HCEC 1CT (cell line): Measurements from ENCODE around the gene SPRR2F.
"Not testable (repeated sequence)": the region's sequence is repeated elsewhere in the genome, so short reads cannot be mapped to it uniquely, and the experiment has no call there.

Experiments used
- DNase-seq: peaks from one replicate; pipeline ENCODE4 v3.0.0-alpha.2; 2017

The SPRR2F gene

GRCh38 chr1:153113416-153113815 is at the start of gene SPRR2F:
SPRR2F (minus strand) TSS chr1:153113516; CDS start chr1:153112733, 783 bp downstream.
- DNase-seq, result no peak

DNA sequence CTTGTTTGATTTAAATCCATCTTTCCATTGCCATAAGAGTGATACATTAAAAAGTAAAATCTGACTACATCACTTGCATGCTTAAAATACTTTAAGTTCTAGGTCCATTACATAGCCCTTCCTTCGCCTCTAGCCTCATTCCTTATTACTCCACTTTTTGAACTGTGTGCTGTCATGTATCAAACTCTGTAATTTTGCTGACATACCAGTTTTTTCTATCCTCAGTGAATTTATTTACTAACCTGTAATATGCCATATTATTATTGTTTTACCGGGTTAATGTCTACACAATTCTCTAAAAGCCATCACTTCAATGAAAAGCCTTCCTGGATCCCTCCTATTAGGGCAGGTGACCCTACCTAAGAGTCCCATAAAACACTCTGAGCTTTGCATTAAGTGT is 42.2 kb upstream of the SPRR2F start:
- no peak for DNase-seq

GRCh38 chr1:153152481-153152880 is 39.2 kb upstream of the SPRR2F start:
- DNase-seq, result no peak

DNA sequence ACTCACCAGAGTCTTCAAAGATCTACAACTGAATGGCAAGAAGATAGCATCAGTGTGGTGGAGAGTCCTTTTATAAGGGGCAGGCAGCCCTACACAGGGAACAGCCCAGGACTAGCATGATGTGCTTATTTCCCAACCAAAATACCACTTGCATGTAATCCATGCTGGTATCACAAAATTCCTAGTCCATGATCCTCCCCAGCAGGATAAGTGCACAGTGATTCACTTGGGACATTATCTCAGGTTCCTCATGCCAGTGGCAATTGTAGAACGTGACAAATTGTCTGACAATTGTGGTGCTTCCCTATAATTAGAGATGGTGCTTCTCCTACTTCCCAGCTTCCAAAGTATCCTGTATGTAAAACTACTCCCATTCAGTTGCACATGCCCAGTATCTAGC is 37.5 kb upstream of the SPRR2F start, which contains the start of gene SPRR2G:
Gene SPRR2G (minus strand): TSS at position 45 of the 400 bp plus-strand sequence. CDS start 780 bp downstream, outside the sequence.
- DNase-seq, result no peak

- no peak for DNase-seq
These were observed 28.1 kb upstream of the SPRR2F start for GRCh38 chr1:153141377-153141776.

- no peak for DNase-seq
These were observed 27.2 kb upstream of the SPRR2F start for GRCh38 chr1:153140484-153140883.

GRCh38 chr1:153133743-153134142 is 20.4 kb upstream of the SPRR2F start:
- no peak for DNase-seq

DNA sequence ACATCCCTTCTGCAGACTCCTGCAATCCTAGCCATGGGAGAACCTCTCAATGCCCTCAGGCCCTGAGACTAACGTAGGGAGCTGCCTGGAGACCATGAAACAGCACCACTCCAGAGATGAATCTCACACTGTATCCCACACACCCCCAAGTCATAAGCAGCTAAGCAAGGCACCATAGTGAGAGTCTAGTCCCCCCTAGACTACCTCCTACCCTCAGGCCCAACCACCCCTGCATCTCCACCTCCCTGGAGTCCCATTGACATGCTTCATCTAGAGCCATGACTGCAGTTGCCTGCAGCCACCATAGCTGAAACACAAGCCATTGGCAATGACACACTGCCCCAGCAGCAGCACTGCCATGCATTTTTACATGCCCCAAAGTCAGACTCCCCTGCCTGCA is 20.0 kb upstream of the SPRR2F start:
- DNase-seq, result no peak

- DNase-seq, result not testable (repeated sequence)
These were observed 15.4 kb upstream of the SPRR2F start for GRCh38 chr1:153128688-153129087.

DNA sequence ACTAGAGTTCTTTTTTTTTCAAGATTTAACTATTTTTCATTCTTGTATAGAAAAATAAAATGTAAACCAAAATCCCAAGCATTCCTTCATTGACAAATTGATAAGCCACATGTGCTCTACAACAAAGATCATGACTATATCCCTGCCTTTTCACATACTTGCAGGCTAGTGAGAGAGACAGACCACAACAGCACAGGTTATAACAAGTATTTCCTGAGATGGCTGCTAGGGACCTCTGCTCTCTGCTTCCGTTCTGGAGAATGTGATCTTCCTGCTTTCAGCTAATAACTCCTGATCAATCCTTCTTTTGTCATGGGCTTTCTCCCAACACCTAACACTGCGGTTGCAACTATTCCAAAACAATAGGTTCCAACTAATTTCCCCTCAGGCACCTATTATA is 14.0 kb upstream of the SPRR2F start:
- no peak for DNase-seq

GRCh38 chr1:153125536-153125935 is 12.2 kb upstream of the SPRR2F start:
- DNase-seq, result no peak

DNA sequence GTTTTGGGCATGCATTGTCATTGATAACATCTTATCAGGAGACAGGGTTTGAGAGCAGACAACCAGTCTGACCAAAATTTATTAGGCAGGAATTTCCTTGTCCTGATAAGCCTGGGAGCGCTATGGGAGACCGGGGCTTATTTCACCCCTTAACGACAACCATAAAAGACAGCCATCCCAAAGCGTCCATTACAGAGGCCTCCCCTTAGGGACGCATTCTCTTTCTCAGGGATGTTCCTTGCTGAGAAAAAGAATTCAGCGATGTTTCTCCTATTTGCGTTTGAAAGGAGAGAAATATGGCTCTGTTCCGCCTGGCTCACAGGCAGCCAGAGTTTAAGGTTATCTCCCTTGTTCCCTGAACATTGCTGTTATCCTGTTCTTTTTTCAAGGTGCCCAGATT is 10.5 kb upstream of the SPRR2F start:
- not testable (repeated sequence) for DNase-seq

DNA sequence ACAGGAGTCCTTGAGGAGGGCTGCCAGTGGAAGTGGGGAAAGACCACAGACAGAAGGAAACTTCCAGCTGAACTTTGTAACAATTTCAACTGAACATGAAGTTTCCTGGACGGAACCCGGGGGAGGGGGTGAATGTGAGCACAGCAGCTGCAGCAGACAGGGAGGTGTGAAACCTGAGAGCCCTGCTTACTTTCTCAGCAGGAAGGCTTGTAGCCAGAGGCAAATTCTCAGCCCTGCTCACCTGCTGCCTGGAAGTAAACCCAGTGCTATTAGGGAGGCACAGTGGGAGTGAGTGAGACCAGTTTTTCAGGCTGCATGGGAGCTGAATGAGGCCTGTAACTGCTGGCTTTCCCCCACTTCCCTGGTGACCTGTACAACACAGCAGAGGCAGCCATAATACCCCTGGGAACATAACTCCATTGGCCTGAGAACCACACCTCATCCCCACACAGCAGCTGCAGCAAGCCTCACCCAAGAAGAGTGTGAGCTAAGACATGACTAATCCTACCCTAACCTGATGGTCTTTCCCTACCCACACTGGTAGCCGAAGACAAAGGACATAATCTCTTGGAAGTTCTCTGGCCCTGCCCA is 9.6 kb upstream of the SPRR2F start:
- no peak for DNase-seq

GRCh38 chr1:153120945-153121344 is 7.6 kb upstream of the SPRR2F start:
- no peak for DNase-seq

- DNase-seq, result no peak
These were observed 6.2 kb upstream of the SPRR2F start for GRCh38 chr1:153119491-153119971.

GRCh38 chr1:153115264-153115663 is 1.9 kb upstream of the SPRR2F start:
- DNase-seq, result not testable (repeated sequence)

GRCh38 chr1:153112454-153112853 is 862 bp downstream of the SPRR2F start:
- not testable (repeated sequence) for DNase-seq

DNA sequence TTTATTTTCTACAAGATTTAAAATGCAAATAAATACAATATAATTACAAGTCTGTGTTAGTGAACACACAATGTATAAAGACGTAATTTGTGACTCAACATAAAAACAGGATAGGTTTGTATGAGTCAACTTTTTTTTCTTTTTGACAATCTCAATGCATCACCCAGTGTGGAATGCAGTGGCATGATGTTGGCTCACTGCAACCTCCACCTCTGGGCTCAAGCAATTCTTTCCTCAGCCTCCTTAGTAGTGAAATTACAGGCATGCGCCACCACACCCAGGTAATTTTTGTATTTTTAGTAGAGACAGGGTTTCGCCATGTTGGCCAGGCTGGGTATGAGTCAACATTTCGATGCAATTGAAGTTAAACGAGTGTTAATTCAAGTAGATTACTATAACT is 13.1 kb downstream of the SPRR2F start:
- DNase-seq, result peak; percentile 51

GRCh38 chr1:153099461-153100045 is 13.8 kb downstream of the SPRR2F start:
- DNase-seq, result no peak

- DNase-seq, result no peak
These were observed 17.6 kb downstream of the SPRR2F start for GRCh38 chr1:153095764-153096163.

DNA sequence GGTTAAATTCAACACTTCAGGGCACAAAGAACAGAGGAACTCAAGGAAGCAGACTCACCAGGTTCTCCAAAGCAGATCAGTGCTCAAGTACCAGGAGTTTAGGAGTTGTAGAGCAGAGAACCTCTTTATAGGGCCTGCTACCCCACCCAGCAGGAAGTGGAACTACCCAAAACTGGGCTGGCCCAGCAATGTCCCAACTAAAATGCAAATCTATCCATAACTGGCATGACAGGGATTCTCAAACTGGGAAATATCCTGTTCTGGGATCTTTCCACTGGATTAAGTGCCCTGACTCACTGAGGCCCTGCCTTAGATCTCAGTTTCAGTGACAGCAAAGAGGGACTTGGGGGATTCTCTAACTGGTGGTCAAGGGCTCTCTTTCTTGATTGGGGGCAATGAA is 18.9 kb downstream of the SPRR2F start, which contains the start of gene SPRR2E:
Gene SPRR2E (minus strand): TSS at position 101 of the 400 bp plus-strand sequence. CDS start 775 bp downstream, outside the sequence.
- no peak for DNase-seq

DNA sequence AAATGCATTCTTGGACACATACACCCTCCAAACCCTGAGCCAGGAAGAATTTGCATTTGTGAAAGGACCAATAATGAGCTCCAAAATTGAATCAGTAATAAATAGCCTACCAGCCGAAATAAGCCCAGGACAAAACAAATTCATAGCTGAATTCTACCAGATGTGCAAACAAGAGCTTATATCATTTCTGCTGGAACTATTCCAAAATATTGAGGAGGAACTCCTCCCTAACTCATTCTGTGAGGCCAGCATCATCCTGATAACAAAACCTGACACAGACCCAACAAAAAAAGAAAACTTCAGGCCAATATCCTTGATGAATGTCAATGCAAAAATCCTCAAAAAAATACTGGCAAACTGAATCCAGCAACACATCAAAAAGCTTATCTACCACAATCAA is 25.7 kb downstream of the SPRR2F start:
- no peak for DNase-seq

DNA sequence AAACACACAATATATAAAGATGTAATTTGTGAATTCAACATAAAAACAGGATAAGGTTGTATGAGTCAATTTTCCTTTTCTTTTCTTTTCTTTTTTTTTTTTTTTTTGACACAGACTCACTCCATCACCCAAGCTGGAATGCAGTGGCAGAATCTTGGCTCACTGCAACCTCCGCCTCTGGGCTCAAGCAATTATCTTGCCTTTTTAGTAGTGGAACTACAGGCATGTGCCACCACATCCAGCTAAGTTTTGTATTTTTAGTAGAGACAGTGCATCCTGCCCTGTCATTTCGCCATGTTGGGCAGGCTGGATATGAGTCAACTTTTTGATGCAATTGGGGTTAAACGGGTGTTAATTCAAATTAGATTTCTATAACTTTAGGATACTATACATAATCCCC is 31.6 kb downstream of the SPRR2F start:
- DNase-seq, result no peak
